Activated CD8-positive, alpha-beta memory T cell treated with anti-CD3 and anti-CD28 coated beads, Interleukin-2, amount 50 U/mL, for 48 hours (primary cell): ENCODE data around the gene ADIRF.
A peak's percentile ranks its signal among the peaks of the same experiment; 100 is the strongest.
"Not testable (repeated sequence)": the region's sequence is repeated elsewhere in the genome, so short reads cannot be mapped to it uniquely, and the experiment has no call there.

Experiments
- DNase-seq: peaks from one replicate; pipeline ENCODE4 v3.0.0-alpha.2; 2020

ADIRF gene

GRCh38 chr10:86961481-86962091 lies 6.7 kb upstream of the ADIRF start:
- peak; percentile 45 for DNase-seq

DNA sequence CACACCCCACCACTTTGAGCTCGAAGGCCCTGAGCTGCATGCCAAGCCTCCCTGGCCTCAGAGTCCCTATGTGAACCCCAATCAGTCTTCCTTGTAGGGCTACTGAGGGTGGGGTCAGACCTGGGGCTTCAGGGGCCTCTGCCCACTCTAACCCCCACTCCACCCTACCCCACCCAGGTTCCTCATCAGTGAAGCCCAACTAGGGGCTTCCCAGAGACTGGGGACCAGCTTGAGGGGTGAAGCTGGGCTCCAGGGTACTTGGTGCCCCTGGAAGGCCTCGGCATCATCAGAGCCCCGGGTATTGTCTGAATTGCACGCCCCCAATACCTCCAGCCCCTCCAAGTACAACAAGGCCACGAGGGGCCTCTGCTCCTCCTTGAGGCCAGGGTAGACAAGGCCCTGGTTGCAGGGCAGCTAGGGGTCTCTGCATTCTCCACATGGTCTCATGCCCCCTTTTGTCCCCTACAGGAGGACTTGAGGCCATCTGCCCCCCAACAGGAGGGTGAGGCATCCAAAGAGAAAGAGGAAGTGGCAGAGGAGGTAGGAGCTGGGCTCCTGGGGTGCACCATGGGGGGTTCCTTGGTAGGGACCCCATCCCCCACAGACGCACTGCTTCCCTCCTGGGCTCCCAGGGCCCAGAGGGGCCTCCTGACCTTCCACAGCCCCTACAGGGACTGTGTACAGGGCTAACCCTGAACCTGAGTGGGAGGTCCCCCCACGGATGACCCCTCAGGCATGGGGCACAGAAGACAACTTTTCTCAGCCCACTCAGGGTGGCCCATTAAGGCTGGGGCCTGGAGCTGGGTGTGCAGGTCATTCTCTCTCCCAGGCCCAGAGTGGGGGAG lies 5.9 kb upstream of the ADIRF start:
- DNase-seq: peak; percentile 36

GRCh38 chr10:86962981-86963310 lies 5.3 kb upstream of the ADIRF start:
- no peak for DNase-seq

DNA sequence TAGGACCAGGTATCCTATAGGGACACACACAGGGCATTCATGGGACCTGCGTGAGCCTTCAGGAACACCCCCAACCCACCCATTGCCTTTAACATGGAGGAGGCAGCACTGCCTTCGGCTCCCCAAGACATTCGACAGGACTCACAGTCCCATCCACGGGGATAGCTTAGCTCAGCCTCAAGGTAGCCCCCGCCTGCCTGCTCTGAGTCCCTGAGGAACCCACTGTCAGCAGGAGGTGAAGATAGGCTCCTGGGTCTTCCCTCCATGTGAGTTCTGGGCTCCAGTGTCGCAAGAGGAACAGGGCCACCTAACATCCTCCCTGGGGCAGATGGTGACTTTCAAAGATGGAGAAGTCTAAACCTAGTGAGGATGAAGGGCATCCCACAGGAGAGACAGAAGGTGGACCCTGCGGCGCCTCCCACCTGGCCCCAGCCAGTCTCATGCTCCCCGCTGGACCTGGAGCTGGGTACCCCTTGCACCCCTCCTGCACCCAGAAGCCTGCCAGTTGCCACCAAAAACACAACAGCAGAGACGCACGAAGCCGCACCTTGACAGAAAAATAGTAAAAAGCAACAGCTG lies 4.9 kb upstream of the ADIRF start:
- DNase-seq: peak; percentile 45

DNA sequence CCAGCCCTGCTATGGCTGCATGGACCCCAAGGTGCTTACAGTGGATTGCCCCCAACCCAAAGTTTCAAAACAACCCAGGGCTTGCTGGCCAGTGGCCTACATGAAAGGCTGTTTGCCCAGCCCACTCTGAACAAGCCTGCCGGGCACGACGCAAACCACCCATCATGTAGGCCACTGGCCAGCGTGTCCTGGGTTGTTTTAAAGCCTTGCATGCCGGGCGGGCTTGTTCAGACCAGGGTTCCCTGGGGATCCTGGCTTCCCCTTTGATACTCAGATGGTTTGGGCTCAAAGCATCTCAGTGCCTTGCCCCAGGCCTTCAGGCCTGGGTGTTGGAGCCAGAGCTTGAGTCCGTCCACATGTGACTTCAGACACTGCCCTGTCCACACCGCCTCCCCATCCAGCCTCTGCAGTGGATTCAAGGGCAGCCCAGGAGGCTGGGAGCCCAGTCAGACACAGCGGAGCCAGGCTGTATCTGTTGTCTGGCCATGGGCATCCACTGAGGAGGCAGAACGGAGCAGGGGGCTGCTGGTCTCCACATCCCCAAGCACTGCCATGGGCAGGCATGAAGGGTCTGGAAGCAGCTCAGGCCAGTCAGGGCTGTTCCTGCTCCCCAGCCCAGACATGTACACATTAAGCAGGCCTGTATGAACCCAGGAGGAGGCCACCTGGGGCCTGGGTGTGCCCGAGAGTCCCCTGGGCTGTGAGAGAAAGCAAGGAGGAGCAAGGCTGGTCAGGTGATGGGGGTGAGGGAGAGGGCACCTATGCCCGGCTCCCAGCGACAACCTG lies 4.0 kb upstream of the ADIRF start:
- DNase-seq: no peak

DNA sequence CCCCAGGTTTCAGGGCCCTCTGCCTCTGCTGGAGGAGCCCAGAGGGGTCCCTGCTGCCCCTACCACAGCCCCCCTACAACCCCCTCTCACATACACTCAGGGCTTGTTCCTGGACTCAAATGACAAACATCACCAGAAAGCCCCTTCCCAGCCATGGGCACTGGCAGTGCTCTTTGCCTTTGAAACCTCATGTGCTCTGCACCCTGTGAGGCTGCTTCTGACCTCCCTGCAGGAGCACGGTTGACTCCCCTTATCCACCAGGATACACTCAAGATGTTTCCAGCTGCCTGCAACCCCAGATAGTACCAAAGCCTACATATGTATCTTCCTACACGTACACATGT lies 3.5 kb upstream of the ADIRF start:
- peak; percentile 52 for DNase-seq

DNA sequence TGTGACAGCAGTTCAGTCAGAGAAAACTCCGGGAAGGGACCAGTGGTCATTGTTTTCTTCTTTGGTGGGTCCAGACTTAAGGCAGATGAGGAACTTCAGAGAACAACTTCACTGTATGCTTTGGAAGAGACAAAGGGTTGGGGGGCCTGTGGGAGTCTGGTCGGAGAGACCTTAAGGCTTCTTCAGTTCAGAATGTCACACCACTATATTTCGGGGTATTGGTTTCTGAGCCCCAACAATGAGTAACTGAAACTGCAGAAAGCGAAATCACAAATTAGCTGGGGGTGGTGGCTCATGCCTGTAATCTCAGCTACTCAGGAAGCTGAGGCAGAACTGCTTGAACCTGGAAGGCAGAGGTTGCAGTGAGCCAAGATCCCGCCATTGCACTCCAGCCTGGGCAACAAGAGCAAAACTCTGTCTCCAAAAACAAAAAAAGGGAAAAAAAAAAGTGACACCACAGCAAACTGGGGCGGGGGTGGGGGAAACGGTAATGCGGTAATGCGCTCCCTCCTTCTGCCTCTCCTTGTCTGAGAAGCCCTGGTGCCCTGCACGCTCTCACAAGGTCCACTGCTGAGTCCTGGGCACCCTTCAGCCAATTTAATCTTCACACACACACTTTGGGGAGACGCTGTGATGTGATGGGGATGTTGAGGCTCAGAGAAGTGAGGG lies 2.2 kb upstream of the ADIRF start:
- peak; percentile 57 for DNase-seq

DNA sequence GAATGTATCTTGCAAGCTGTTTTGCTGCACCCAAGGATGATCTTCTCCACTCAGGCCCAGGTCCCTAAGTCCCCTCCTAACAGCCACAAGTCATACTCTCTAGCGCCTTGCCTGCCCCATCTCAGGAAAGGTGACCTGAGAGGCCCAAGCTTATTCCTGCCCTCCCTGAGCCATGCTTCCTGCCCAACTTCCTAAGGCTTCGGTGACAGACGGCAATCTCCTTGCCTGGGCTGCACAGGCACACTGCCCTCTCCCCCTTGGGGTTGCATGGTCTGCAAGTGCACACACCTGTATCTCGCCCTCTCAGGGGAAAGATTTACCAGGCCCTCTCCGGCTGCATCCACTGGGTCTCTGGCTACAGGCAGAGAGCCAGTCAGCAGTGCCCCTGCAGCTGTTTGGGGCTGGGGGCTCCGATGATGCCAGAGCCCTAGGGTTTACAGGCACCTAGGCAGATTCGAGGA lies 771 bp upstream of the ADIRF start:
- DNase-seq: peak; percentile 55

DNA sequence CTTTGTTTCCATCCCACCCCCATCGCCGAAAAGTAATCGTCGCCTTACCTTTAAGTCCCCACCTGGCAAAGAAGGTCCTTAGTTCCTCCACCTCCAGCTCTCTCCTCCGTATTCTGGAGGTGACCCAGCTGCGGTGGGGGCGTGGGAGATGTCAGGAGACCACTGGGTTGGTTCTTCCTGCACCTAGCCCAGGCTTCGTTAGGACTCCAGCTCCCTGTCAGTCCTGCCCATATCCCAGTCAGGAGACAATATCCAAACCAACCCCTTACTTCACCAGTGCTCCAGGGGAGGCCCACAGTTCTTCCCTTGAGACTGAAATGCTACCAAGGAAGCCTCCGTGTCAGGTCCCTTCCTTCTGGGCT lies 693 bp downstream of the ADIRF start:
- DNase-seq: no peak

DNA sequence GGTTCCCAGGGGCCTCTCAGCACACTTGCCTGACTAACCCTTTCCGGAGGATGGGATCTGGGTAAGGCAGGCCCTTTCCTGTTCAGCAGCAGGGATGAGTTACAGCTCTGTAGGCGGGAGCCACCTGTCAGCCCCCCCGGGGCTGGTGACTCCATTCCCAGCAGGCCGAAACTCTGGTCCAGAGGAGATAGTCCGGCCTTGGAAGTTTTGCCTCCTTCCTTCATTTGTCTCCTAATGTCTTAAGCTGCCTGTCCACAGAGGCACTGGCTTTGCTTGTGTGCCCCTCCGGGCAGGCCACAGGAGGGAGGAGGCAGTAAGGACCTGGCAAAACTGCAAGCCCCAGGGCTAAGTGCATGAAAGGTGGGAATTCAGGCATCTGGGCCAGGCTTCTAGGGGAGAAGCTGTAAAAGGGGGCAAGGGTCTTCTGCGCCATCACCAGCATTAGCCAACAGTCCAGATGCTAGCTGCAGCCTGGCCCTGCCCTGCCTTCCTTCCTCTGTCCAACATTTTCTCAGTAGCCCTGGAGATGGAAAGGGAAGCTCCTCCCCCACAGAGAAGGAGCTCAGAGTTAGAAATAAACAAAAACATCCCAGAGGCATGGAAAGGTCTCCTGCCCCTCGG lies 1.2 kb downstream of the ADIRF start:
- DNase-seq: peak; percentile 52

DNA sequence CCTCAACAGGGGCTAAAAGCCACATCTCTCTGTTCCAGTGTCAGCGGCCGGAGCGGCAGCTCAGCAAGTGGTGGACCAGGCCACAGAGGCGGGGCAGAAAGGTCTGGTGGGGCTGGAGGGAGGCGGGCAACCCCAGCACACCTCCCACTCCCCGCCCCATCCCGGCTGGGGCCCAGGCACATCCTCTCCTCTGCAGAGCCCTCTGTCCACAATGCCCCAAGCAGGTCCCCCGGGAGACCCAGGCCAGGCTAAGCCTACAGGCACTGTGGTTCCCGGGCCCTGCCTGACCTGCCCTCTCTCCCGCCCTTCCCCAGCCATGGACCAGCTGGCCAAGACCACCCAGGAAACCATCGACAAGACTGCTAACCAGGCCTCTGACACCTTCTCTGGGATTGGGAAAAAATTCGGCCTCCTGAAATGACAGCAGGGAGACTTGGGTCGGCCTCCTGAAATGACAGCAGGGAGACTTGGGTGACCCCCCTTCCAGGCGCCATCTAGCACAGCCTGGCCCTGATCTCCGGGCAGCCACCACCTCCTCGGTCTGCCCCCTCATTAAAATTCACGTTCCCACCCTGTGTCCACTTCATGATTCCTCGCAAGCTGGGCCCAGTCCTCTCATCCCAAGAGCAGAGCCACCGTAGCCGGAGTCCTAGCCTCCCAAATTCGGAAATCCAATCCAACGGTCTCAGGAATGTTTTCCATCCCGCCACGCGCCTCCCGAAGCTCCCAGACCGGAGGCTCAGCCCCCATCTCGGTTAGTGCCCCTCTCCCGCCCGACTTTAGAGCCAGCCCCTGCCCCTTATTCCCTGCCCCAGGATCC lies 2.1 kb downstream of the ADIRF start:
- DNase-seq: peak; percentile 58

DNA sequence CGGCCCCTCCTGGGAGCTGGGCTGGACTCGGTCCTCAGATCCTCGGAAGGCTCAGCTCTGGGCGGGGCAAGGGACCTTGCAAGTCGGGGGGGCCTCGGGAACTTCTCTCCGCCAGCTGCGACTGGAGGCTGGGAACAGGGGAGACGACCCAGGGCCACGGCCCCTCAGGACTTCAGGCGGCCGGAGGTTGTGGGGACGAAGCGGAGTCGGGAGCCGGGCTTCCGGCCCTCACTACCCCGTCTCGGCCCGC lies 2.6 kb downstream of the ADIRF start:
- no peak for DNase-seq

DNA sequence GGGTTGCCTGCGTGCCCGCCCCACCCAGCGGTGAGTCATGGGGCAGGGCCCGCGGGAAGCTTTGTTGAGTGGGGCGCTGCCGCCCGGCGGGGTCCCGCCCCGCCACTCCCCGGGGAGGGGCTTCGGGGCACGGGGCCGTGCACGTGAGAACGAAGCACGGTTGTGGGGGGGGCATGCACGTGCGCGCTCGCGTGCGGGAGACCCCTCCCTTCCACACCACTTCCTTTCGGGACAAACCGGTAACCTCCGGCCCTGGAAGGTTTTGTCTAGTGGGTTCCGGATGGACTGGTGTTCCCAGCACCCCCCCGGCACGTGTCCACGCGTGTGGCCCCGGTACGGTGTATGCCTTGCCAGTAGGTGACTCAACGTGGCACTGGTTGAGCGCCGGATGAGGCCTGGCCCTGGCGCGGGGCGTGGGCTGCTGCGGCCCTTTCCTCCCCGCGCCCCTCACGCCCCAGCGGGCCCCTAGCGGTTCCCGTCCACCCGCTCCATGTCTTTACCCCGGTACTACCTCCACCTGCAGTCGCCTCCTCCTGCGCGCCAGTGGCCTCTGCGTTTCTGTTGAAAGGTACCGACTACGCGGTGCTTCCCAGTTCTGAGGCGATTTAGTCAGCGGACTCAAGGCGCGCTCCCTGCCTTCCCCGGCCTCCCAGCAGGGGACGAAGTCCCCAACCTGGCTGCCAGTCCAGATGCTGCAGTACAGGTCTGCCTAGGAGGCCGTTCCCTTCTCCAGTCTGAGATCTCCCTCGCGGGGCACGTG lies 3.1 kb downstream of the ADIRF start:
- peak; percentile 89 for DNase-seq

- DNase-seq: no peak
These were observed 4.5 kb downstream of the ADIRF start for GRCh38 chr10:86972613-86973380.

GRCh38 chr10:86974484-86974883 lies 6.2 kb downstream of the ADIRF start:
- no peak for DNase-seq

GRCh38 chr10:86976362-86977056 lies 8.2 kb downstream of the ADIRF start:
- no peak for DNase-seq

- DNase-seq: not testable (repeated sequence)
These were observed 10.2 kb downstream of the ADIRF start for GRCh38 chr10:86978457-86978856.

- no peak for DNase-seq
These were observed 11.1 kb downstream of the ADIRF start for GRCh38 chr10:86979296-86979818.

DNA sequence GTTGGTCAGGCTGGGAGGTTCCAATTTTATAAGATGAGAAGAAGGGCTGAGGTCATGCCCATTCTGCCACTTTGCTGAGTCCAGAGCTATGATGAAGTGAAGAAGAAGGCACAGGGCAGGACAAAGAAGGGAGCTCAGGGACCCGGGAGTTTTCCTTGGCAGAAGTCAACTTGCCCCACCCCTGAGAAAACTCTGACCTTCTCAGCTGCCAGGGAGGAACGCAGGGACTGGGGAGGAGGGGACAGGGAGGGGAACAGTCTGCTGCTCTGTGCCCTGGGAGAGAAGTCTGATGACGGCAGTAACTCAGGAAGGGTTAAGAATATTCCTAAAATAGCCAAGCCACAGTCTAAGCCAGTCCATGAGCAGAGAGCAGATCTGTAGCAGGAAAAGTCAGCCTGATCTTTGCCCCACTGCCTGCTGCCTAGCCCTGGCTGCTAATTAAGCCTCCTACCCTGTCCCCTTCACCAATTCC lies 11.7 kb downstream of the ADIRF start:
- no peak for DNase-seq
